Osteoblast (primary cell): ENCODE measurements around the gene LRCOL1. TPM values are rescaled to one million over a fixed set of nuclear protein-coding genes. Genes with fewer than 3 reads are reported as not detected.

Experiments
- DNase-seq: peaks from one replicate; pipeline ENCODE4 v3.0.0; 2011; ENCODE audit warnings: low spot score, mixed read lengths; ENCODE audit not compliant: insufficient read length; ENCODE audit errors: missing footprints
- H2AFZ ChIP-seq: 2 replicates; pipeline ENCODE4 v1.6.0; 2011; ENCODE audit warnings: mild to moderate bottlenecking, low read length
- H3K27ac ChIP-seq: 2 replicates; pipeline ENCODE4 v1.5.1; 2011; ENCODE audit warnings: mild to moderate bottlenecking, low read depth, low read length, moderate library complexity
- H3K27me3 ChIP-seq: 2 replicates; pipeline ENCODE4 v1.6.0; 2012; ENCODE audit warnings: mild to moderate bottlenecking, control low read depth, inconsistent platforms, low read length, moderate library complexity; ENCODE audit not compliant: insufficient read depth
- H3K36me3 ChIP-seq: 2 replicates; pipeline ENCODE4 v1.5.1; 2011; ENCODE audit warnings: mild to moderate bottlenecking, low read length, control low read depth, moderate library complexity; ENCODE audit not compliant: insufficient read depth
- H3K4me1 ChIP-seq: 2 replicates; pipeline ENCODE4 v1.5.1; 2011; ENCODE audit warnings: mild to moderate bottlenecking, low read length, control low read depth, moderate library complexity; ENCODE audit not compliant: insufficient read depth
- H3K4me2 ChIP-seq: 2 replicates; pipeline ENCODE4 v1.6.0; 2011; ENCODE audit warnings: mild to moderate bottlenecking, low read length; ENCODE audit not compliant: insufficient read depth
- H3K4me3 ChIP-seq: fragments of 200-600 bp; sonication (generic); 3 replicates; pipeline ENCODE4 v1.5.1; 2012; ENCODE audit warnings: mild to moderate bottlenecking, low read length, inconsistent platforms; ENCODE audit not compliant: insufficient read depth
- H3K79me2 ChIP-seq: 2 replicates; pipeline ENCODE4 v1.6.0; 2012; ENCODE audit warnings: mild to moderate bottlenecking, low read length, control low read depth, inconsistent platforms; ENCODE audit not compliant: insufficient read depth
- H3K9me3 ChIP-seq: 2 replicates; pipeline ENCODE4 v1.5.1; 2011; ENCODE audit warnings: low read depth, low read length, control low read depth
- H4K20me1 ChIP-seq: 2 replicates; pipeline ENCODE4 v1.6.0; 2012; ENCODE audit warnings: mild to moderate bottlenecking, low read length, control low read depth; ENCODE audit not compliant: insufficient read depth
- total RNA-seq: library from RNA; depleted of rRNA; stranded (reverse); fragments of >200 nt; gene quantifications from 2 replicates; pipeline ENCODE4 v1.2.3, GENCODE V29; 2012
- TF ChIP-seq, protein P1 (sequence below): IDR thresholded peaks from 2 replicates; pipeline ENCODE4 v1.5.1; 2011; ENCODE audit warnings: mild to moderate bottlenecking, low read depth, low read length, moderate library complexity; ENCODE audit errors: extremely low read depth

The LRCOL1 gene
- total RNA-seq, 1 donor = not detected

DNA sequence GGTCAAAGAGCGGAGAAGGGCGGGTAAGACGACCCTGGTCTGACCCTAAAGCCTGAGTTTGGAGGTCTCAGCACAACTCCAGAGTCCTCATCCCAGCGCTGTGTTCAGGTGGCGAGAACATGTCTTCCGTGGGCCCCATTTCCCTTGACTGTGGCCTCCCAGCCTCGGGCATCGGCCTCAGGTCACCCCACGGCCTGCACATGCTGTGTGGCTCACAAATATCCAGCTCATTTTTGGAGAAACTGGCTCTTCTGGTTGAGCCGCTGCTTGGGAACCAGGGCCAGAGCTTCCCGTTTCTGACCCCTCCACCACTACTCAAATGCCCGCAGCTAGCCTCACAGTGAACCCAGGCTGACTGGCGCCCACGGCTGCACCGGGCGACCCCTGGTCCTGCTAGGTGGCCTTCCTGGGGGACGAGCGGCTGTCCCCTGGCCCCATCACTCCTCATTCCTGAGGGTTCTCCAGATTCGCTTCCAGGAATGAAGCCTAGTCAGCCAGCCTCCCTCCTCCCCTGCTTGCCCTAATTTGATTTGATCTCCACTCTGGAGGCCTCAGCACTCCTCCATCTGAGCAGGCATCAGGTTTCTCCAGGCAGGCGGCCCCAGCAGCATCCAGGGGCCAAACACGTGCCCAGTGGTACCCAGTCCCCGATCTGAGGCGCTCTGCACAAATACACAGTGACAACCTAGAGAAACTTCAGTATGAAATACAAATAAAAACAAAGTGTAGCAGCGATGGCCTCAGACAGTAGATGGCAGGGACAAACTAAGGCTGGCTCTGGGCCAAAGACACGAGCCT, 12.9 kb upstream of the LRCOL1 start:
- no peaks in the 10 kb centered on the region for H3K9me3 ChIP-seq
- peak overlapping the region; percentile 66 for H3K4me2 ChIP-seq
- H3K27ac ChIP-seq = peak overlapping the region; percentile 5
- H3K79me2 ChIP-seq = no peaks in the 10 kb centered on the region
- peak overlapping the region; percentile 61 for H2AFZ ChIP-seq
- no peaks in the 10 kb centered on the region for H3K36me3 ChIP-seq
- TF ChIP-seq, protein P1, sequence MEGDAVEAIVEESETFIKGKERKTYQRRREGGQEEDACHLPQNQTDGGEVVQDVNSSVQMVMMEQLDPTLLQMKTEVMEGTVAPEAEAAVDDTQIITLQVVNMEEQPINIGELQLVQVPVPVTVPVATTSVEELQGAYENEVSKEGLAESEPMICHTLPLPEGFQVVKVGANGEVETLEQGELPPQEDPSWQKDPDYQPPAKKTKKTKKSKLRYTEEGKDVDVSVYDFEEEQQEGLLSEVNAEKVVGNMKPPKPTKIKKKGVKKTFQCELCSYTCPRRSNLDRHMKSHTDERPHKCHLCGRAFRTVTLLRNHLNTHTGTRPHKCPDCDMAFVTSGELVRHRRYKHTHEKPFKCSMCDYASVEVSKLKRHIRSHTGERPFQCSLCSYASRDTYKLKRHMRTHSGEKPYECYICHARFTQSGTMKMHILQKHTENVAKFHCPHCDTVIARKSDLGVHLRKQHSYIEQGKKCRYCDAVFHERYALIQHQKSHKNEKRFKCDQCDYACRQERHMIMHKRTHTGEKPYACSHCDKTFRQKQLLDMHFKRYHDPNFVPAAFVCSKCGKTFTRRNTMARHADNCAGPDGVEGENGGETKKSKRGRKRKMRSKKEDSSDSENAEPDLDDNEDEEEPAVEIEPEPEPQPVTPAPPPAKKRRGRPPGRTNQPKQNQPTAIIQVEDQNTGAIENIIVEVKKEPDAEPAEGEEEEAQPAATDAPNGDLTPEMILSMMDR = no peak
- H3K4me1 ChIP-seq = peaks cover 9% of the 10 kb centered on the region
- H3K27me3 ChIP-seq = peaks cover 13% of the 10 kb centered on the region
- H3K4me3 ChIP-seq = peak overlapping the region; percentile 34
- DNase-seq = peak; percentile 35
- H4K20me1 ChIP-seq = no peaks in the 10 kb centered on the region

DNA sequence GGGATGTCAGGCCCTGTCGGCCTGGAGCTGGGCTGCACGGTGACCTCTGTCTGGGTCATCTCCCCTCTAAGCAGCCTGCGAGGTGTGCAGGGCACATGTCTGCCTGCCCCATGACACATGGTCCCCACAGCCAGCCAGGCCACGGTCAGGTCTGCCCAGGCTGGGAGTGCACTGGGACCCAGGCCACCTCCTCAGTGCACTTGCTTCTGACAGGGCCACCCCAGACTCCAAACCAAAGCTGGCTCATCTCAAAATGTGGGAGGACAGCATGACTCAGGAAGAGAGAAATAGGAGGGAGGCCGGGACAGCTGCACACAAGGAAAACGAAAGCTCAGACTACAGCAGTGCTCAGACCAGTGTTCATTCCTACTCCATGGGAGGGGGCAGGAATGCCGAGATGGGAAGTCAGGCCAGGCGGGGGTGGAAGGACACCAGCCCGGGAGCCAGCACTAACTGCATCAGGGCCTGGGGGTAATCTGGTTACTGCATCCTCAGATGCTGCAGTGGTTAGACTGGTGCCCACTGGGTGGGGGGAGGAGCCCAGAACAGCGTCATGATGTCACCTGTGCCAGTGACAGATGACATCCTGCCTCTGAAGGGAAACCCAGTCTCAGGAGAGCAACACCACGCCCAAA, 12.2 kb upstream of the LRCOL1 start:
- peaks cover 20% of the 10 kb centered on the region for H3K27me3 ChIP-seq
- no peaks in the 10 kb centered on the region for H3K36me3 ChIP-seq
- peak overlapping the region; percentile 61 for H2AFZ ChIP-seq
- no peaks in the 10 kb centered on the region for H3K9me3 ChIP-seq
- H3K79me2 ChIP-seq = no peaks in the 10 kb centered on the region
- H4K20me1 ChIP-seq = no peaks in the 10 kb centered on the region
- H3K4me2 ChIP-seq = peak overlapping the region; percentile 66
- DNase-seq = peak; percentile 100
- peaks cover 9% of the 10 kb centered on the region for H3K4me1 ChIP-seq
- H3K4me3 ChIP-seq = peak overlapping the region; percentile 34
- TF ChIP-seq, protein P1 = no peak
- peak overlapping the region; percentile 5 for H3K27ac ChIP-seq

DNA sequence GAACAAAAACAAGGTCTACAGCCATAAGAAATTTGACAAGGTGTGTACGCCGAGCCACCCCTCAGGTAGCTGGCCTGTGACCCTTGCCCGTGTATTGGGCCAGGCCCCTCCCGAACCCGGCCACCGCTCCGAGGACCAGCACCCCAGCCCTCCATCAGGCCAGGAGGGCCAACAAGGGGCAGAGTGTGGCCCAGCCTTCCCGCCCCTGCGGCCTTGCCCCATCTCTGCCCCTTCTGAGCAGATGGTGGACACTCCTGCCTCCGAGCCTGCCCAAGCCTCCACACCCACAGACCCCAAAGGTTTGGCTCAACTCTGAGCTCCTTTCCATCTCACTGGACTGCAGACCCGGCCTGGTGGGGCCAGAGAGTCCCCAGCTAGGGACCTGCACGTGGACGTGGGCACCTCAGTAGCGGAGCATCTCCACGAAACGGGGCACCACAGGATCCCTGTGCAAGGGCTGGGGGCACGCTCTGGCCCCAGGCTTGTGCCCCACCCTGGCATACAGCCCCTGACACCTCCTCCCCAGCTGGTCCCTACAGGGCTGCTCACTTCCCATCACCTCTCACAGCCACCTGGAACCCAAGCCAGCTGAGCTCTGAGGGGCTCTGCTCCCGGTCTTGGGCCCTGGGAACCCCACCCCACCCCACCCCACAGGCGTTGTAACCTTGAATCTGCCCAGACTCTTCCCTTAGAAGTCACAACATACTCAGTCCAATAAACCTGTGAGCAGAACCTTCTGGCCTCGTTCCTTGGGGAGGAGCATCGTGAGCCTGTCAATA, 11.5 kb upstream of the LRCOL1 start:
- Histone ChIP-seq H3K27me3 (peaks cover 27% of the 10 kb centered on the region), H3K27ac (no peak overlapping the region), H3K79me2 (no peaks in the 10 kb centered on the region), H3K4me2 (peak overlapping the region; percentile 66), H3K4me3 (peak overlapping the region; percentile 34), H3K36me3 (no peaks in the 10 kb centered on the region), H3K4me1 (peaks cover 9% of the 10 kb centered on the region), H3K9me3 (peaks cover 3% of the 10 kb centered on the region), H4K20me1 (no peaks in the 10 kb centered on the region), H2AFZ (no peak overlapping the region)
- TF ChIP-seq, protein P1 = no peak
- peak; percentile 80 for DNase-seq
